Neural cell (in vitro differentiated cells): ENCODE measurements around the gene NSA2. TPM values are rescaled to one million over a fixed set of nuclear protein-coding genes. Genes with fewer than 3 reads are reported as not detected.

Experiments used
- polyA plus RNA-seq: library from polyadenylated mRNA; depleted of rRNA; stranded (reverse); fragments of >200 nt; gene quantifications from 2 replicates; pipeline ENCODE4 v1.2.3, GENCODE V29; 2014
- small RNA-seq, 3 experiments: library from RNA; depleted of rRNA; stranded (forward); fragments of <200 nt; gene quantifications; one replicate each; pipeline ENCODE3, GENCODE V24; 2012

Gene NSA2
- polyA plus RNA-seq, 1 donor from 2014 or later = 164 TPM

Small RNA genes within 50 kb of the gene (small RNA-seq; reads per million reads assigned to genes)
- gene RNU6-658P = 0 to 0.03 (median 0) reads per million in 3 experiments

Other genes starting within 250 kb of the NSA2 start
- 449 and 585 TPM in 2 replicates for gene ENC1, start 126.5 kb upstream of the NSA2 start, polyA plus RNA-seq
- 23.1 and 25.2 TPM in 2 replicates for gene HEXB, start 82.0 kb upstream of the NSA2 start, polyA plus RNA-seq
- gene GFM2, start 132 bp upstream of the NSA2 start, polyA plus RNA-seq = 77.8 and 95.3 TPM in 2 replicates
- gene FAM169A, start 99.1 kb downstream of the NSA2 start, polyA plus RNA-seq = 40.7 and 46.7 TPM in 2 replicates